ENCODE data around the gene FNDC11. TPM values are rescaled to one million over a fixed set of nuclear protein-coding genes. Genes with fewer than 3 reads are reported as not detected.

FNDC11 gene
- total and polyA plus RNA-seq, 2 of the 13 experiments (the other 11 are each of a cell fraction or from before 2014, with no cell fraction given): 0.07 TPM; not detected in 1

- TF ChIP-seq ZNF142 (CRISPR knock-in tag; IDR thresholded peaks at IDR 0.05): peak; percentile 61; the same call in 1 of the 2 replicates
- peak; percentile 48; the same call in 1 of the 2 replicates for TF ChIP-seq NKX3-1 (CRISPR knock-in tag; IDR thresholded peaks at IDR 0.05)
- peak; percentile 77; the same call in 1 of the 2 replicates for TF ChIP-seq NFKBIZ (CRISPR knock-in tag; IDR thresholded peaks at IDR 0.05)
- no peak for TF ChIP-seq ZSCAN21 (CRISPR knock-in tag; IDR thresholded peaks at IDR 0.05; ENCODE audit: borderline replicate concordance)
- TF ChIP-seq KDM4B (CRISPR knock-in tag; IDR thresholded peaks at IDR 0.05): no peak
- TF ChIP-seq SRY (CRISPR knock-in tag; IDR thresholded peaks at IDR 0.05): 0 out of 2 replicates have a peak, but pooled peaks have one; percentile 46
- TF ChIP-seq ZNF777 (CRISPR knock-in tag; IDR thresholded peaks at IDR 0.05): 0 out of 2 replicates have a peak, but pooled peaks have one; percentile 46
- peak; percentile 32; the same call in 1 of the 2 replicates for TF ChIP-seq DR1 (CRISPR knock-in tag; IDR thresholded peaks at IDR 0.05)
- 0 out of 2 replicates have a peak, but pooled peaks have one; percentile 49 for TF ChIP-seq PHF21A (CRISPR knock-in tag; IDR thresholded peaks at IDR 0.05)
- no peak for TF ChIP-seq ZBTB44 (CRISPR knock-in tag; IDR thresholded peaks at IDR 0.05)
- TF ChIP-seq TOPORS (CRISPR knock-in tag; IDR thresholded peaks at IDR 0.05): no peak
- TF ChIP-seq UBTF (CRISPR knock-in tag; IDR thresholded peaks at IDR 0.05): peak; percentile 42; the same call in 1 of the 2 replicates
- TF ChIP-seq BRCA1 (CRISPR knock-in tag; IDR thresholded peaks at IDR 0.05): peak; percentile 76; the same call in 1 of the 2 replicates
- TF ChIP-seq, protein P1, sequence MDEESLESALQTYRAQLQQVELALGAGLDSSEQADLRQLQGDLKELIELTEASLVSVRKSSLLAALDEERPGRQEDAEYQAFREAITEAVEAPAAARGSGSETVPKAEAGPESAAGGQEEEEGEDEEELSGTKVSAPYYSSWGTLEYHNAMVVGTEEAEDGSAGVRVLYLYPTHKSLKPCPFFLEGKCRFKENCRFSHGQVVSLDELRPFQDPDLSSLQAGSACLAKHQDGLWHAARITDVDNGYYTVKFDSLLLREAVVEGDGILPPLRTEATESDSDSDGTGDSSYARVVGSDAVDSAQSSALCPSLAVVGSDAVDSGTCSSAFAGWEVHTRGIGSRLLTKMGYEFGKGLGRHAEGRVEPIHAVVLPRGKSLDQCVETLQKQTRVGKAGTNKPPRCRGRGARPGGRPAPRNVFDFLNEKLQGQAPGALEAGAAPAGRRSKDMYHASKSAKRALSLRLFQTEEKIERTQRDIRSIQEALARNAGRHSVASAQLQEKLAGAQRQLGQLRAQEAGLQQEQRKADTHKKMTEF (CRISPR knock-in tag; IDR thresholded peaks at IDR 0.05): peak; percentile 64; the same call in 1 of the 2 replicates
- peak; percentile 67 for TF ChIP-seq MIER3 (CRISPR knock-in tag; IDR thresholded peaks at IDR 0.05; ENCODE audit: borderline replicate concordance)
- TF ChIP-seq MIER2 (CRISPR knock-in tag; IDR thresholded peaks at IDR 0.05): no peak
- TF ChIP-seq ZNF30 (CRISPR knock-in tag; IDR thresholded peaks at IDR 0.05): 0 out of 2 replicates have a peak, but pooled peaks have one; percentile 33
- TF ChIP-seq CENPT (CRISPR knock-in tag; IDR thresholded peaks at IDR 0.05; ENCODE audit: low read depth): no peak
Measured at GRCh38 chr20:63577317-63577894, 23.4 kb downstream of the FNDC11 start (continued).

Measured in HepG2 (cell line).